H9 (cell line): Measurements from ENCODE around the gene TBL1X. TPM values are rescaled to one million over a fixed set of nuclear protein-coding genes. Genes with fewer than 3 reads are reported as not detected.

ENCODE experiments used
- DNase-seq: peaks from one replicate; pipeline ENCODE4 v3.0.0-alpha.2; 2017
- H2AFZ ChIP-seq: one replicate; pipeline ENCODE4 v1.6.1; 2013; ENCODE audit warnings: mild to moderate bottlenecking, low read length, control low read depth, moderate library complexity
- H2AK5ac ChIP-seq: 2 replicates; pipeline ENCODE4 v1.6.1; 2013; ENCODE audit warnings: low read length, control low read depth, mixed read lengths; ENCODE audit not compliant: insufficient read length
- H2BK120ac ChIP-seq: one replicate; pipeline ENCODE4 v1.6.1; 2013; ENCODE audit warnings: low read depth, mild to moderate bottlenecking, low read length, control low read depth, inconsistent platforms; ENCODE audit not compliant: poor library complexity, severe bottlenecking
- H2BK12ac ChIP-seq: 2 replicates; pipeline ENCODE4 v1.6.1; 2013; ENCODE audit warnings: low read length, control low read depth, mixed read lengths, low read depth; ENCODE audit not compliant: insufficient read length
- H2BK15ac ChIP-seq: 2 replicates; pipeline ENCODE4 v1.6.1; 2013; ENCODE audit warnings: low read depth, low read length, control low read depth
- H2BK20ac ChIP-seq: one replicate; pipeline ENCODE4 v1.6.1; 2013; ENCODE audit warnings: low read depth, mild to moderate bottlenecking, low read length, control low read depth, inconsistent platforms; ENCODE audit not compliant: poor library complexity, severe bottlenecking
- H2BK5ac ChIP-seq: 2 replicates; pipeline ENCODE4 v1.6.1; 2013; ENCODE audit warnings: low read length, control low read depth, mixed read lengths; ENCODE audit not compliant: insufficient read length
- H3K14ac ChIP-seq: 2 replicates; pipeline ENCODE4 v1.6.1; 2013; ENCODE audit warnings: low read length, control low read depth; ENCODE audit not compliant: insufficient read depth
- H3K18ac ChIP-seq: 2 replicates; pipeline ENCODE4 v1.6.1; 2013; ENCODE audit warnings: low read depth, mild to moderate bottlenecking, mixed read lengths, low read length, control low read depth; ENCODE audit not compliant: insufficient read length
- H3K23ac ChIP-seq: 2 replicates; pipeline ENCODE4 v1.6.1; 2013; ENCODE audit warnings: low read length, control low read depth, mixed read lengths, low read depth; ENCODE audit not compliant: insufficient read length
- H3K23me2 ChIP-seq: 2 replicates; pipeline ENCODE4 v1.6.1; 2013; ENCODE audit warnings: low read depth, mild to moderate bottlenecking, mixed read lengths, low read length, control low read depth; ENCODE audit not compliant: insufficient read length, poor library complexity, severe bottlenecking
- H3K27ac ChIP-seq: 2 replicates; pipeline ENCODE4 v1.5.1; 2013; ENCODE audit warnings: low read length, control low read depth, mixed read lengths, low read depth; ENCODE audit not compliant: insufficient read length
- H3K27me3 ChIP-seq: 2 replicates; pipeline ENCODE4 v1.6.1; 2013; ENCODE audit warnings: low read length, control low read depth, inconsistent platforms; ENCODE audit not compliant: insufficient read depth
- H3K4ac ChIP-seq: 2 replicates; pipeline ENCODE4 v1.6.1; 2013; ENCODE audit warnings: low read depth, mild to moderate bottlenecking, control low read depth, inconsistent platforms, low read length, moderate library complexity
- H3K4me1 ChIP-seq: 2 replicates; pipeline ENCODE4 v1.6.1; 2013; ENCODE audit warnings: low read length, control low read depth, inconsistent platforms; ENCODE audit not compliant: insufficient read depth
- H3K4me2 ChIP-seq: 2 replicates; pipeline ENCODE4 v1.6.1; 2013; ENCODE audit warnings: low read length, control low read depth, mixed read lengths; ENCODE audit not compliant: insufficient read length, insufficient read depth
- H3K56ac ChIP-seq: 2 replicates; pipeline ENCODE4 v1.6.1; 2013; ENCODE audit warnings: low read depth, mild to moderate bottlenecking, mixed read lengths, low read length, control low read depth; ENCODE audit not compliant: insufficient read length
- H3K79me1 ChIP-seq: 2 replicates; pipeline ENCODE4 v1.6.1; 2013; ENCODE audit warnings: low read depth, mild to moderate bottlenecking, moderate library complexity, low read length, control low read depth, inconsistent platforms; ENCODE audit not compliant: insufficient read depth, poor library complexity, severe bottlenecking
- H3K79me2 ChIP-seq: 2 replicates; pipeline ENCODE4 v1.6.1; 2013; ENCODE audit warnings: low read length, control low read depth, inconsistent platforms; ENCODE audit not compliant: insufficient read depth
- H3K9ac ChIP-seq: 2 replicates; pipeline ENCODE4 v1.6.1; 2013; ENCODE audit warnings: low read length, control low read depth, mixed read lengths; ENCODE audit not compliant: insufficient read length; ENCODE audit errors: extremely low read depth
- H3K9me3 ChIP-seq: one replicate; pipeline ENCODE4 v1.6.1; 2013; ENCODE audit warnings: low read depth, low read length, inconsistent platforms; ENCODE audit not compliant: control insufficient read depth
- H3T11ph ChIP-seq: one replicate; pipeline ENCODE4 v1.6.1; 2013; ENCODE audit warnings: mild to moderate bottlenecking, low read length, control low read depth, inconsistent platforms
- H4K20me1 ChIP-seq: one replicate; pipeline ENCODE4 v1.6.1; 2013; ENCODE audit not compliant: control insufficient read depth, insufficient read length, insufficient read depth
- H4K5ac ChIP-seq: 2 replicates; pipeline ENCODE4 v1.6.1; 2013; ENCODE audit warnings: low read depth, mild to moderate bottlenecking, mixed read lengths, low read length, control low read depth; ENCODE audit not compliant: insufficient read length
- H4K8ac ChIP-seq: replicated peaks from 2 replicates; pipeline ENCODE4 v1.6.1; 2013; ENCODE audit warnings: low read length, control low read depth, mixed read lengths, low read depth; ENCODE audit not compliant: insufficient read length
- H4K91ac ChIP-seq: 2 replicates; pipeline ENCODE4 v1.6.1; 2013; ENCODE audit warnings: low read depth, mild to moderate bottlenecking, moderate library complexity, mixed read lengths, low read length, control low read depth; ENCODE audit not compliant: insufficient read length
- H3K27ac Mint-ChIP-seq, 3 experiments: 2 replicates in 2 of 3; 3 replicates in 1 of 3; pipeline ENCODE4 v1.8.0; 2020 to 2021; ENCODE audit warnings: mixed read lengths in 3 of 3, mild to moderate bottlenecking in 1 of 3, moderate library complexity in 1 of 3
- H3K27me3 Mint-ChIP-seq: 2 replicates; pipeline ENCODE4 v1.8.0; 2021; ENCODE audit warnings: low read depth, mild to moderate bottlenecking, moderate library complexity, mixed read lengths
- H3K36me3 Mint-ChIP-seq, 3 experiments: 2 replicates in 2 of 3; 3 replicates in 1 of 3; pipeline ENCODE4 v1.8.0; 2020 to 2021; ENCODE audit warnings: low read depth in 3 of 3, mixed read lengths in 3 of 3; ENCODE audit not compliant: insufficient read depth in 1 of 3
- H3K4me1 Mint-ChIP-seq, 2 experiments: 2 replicates each; pipeline ENCODE4 v1.8.0; 2020; ENCODE audit warnings: mixed read lengths in 2 of 2
- H3K4me3 Mint-ChIP-seq, 2 experiments: 2 replicates in 1 of 2; 3 replicates in 1 of 2; pipeline ENCODE4 v1.8.0; 2020 to 2021; ENCODE audit warnings: mild to moderate bottlenecking in 2 of 2, mixed read lengths in 2 of 2, moderate library complexity in 1 of 2
- H3K9me3 Mint-ChIP-seq, 2 experiments: 2 replicates in 1 of 2; 3 replicates in 1 of 2; pipeline ENCODE4 v1.8.0; 2020; ENCODE audit warnings: mild to moderate bottlenecking in 2 of 2, mixed read lengths in 2 of 2, moderate library complexity in 1 of 2
- CTCF ChIP-seq: fragments of 200-600 bp; sonication (generic); conservative IDR thresholded peaks from 3 replicates; pipeline ENCODE4 v1.8.0; 2021; ENCODE audit warnings: antibody characterized with exemption, mild to moderate bottlenecking
- WGBS: extraction: QIAGEN DNeasy Blood & Tissue Kit; methylation state at CpG from one replicate; pipeline ENCODE4 v1.1.7; 2013; ENCODE audit warnings: missing lambda C conversion rate, low lambda C conversion rate, mixed read lengths; ENCODE audit not compliant: insufficient read length; ENCODE audit errors: extremely low coverage; 5-methylcytosine and 5-hydroxymethylcytosine counted together
- total RNA-seq: library from RNA; stranded (reverse); gene quantifications from 2 replicates; pipeline ENCODE4 v1.2.1, GENCODE V29; 2021

Gene TBL1X
- total RNA-seq, 1 experiment from 2014 or later = 24.1 TPM

GRCh38 chrX:9656277-9656676, 191.4 kb downstream of the TBL1X start:
- no peak overlapping the region for H2AK5ac ChIP-seq
- no peak overlapping the region for H3K56ac ChIP-seq
- no peak overlapping the region for H2BK5ac ChIP-seq
- H3K27me3 ChIP-seq = no peaks in the 10 kb centered on the region
- WGBS = no CpG with 5 or more reads among the region's 6 CpGs
- H2AFZ ChIP-seq = no peak overlapping the region
- no peak for TF ChIP-seq CTCF
- no peak overlapping the region for H3K14ac ChIP-seq
- no peaks in the 10 kb centered on the region; the same call in none of the 2 replicates for H3K27me3 Mint-ChIP-seq
- H3K9ac ChIP-seq = no peak overlapping the region
- H3K4me1 Mint-ChIP-seq = no peaks in the 10 kb centered on the region
- H3K23me2 ChIP-seq = peaks cover 2% of the 10 kb centered on the region
- no peak overlapping the region for H4K5ac ChIP-seq
- no peak overlapping the region for H2BK20ac ChIP-seq
- H2BK120ac ChIP-seq = no peak overlapping the region
- H2BK15ac ChIP-seq = no peak overlapping the region
- H4K20me1 ChIP-seq = no peaks in the 10 kb centered on the region
- no peak overlapping the region for H3K18ac ChIP-seq
- H4K8ac ChIP-seq = no peak overlapping the region
- H3K4me3 Mint-ChIP-seq = no peak overlapping the region
- H3K9me3 Mint-ChIP-seq = peaks cover 0 to 61% of the 10 kb centered on the region in 2 experiments; a peak in 3 of 5 replicates
- H3K4me1 ChIP-seq = no peaks in the 10 kb centered on the region
- H3K27ac ChIP-seq = no peak overlapping the region
- no peak overlapping the region for H3T11ph ChIP-seq
- H3K27ac Mint-ChIP-seq = no peak overlapping the region
- no peaks in the 10 kb centered on the region for H3K9me3 ChIP-seq
- H3K4ac ChIP-seq = no peak overlapping the region
- peaks cover 30 to 34% (median 31%) of the 10 kb centered on the region in 3 experiments for H3K36me3 Mint-ChIP-seq
- no peak for DNase-seq
- no peak overlapping the region for H4K91ac ChIP-seq
- no peaks in the 10 kb centered on the region for H3K79me2 ChIP-seq
- H3K4me2 ChIP-seq = no peak overlapping the region
- H2BK12ac ChIP-seq = no peak overlapping the region
- H3K23ac ChIP-seq = no peak overlapping the region
- H3K79me1 ChIP-seq = no peaks in the 10 kb centered on the region
